T follicular helper cell (primary cell): Measurements from ENCODE around the gene CACNA2D4.

Experiments used
- DNase-seq: peaks from one replicate; pipeline ENCODE4 v3.0.0-alpha.2; 2020; ENCODE audit warnings: low read depth

CACNA2D4 gene

DNA sequence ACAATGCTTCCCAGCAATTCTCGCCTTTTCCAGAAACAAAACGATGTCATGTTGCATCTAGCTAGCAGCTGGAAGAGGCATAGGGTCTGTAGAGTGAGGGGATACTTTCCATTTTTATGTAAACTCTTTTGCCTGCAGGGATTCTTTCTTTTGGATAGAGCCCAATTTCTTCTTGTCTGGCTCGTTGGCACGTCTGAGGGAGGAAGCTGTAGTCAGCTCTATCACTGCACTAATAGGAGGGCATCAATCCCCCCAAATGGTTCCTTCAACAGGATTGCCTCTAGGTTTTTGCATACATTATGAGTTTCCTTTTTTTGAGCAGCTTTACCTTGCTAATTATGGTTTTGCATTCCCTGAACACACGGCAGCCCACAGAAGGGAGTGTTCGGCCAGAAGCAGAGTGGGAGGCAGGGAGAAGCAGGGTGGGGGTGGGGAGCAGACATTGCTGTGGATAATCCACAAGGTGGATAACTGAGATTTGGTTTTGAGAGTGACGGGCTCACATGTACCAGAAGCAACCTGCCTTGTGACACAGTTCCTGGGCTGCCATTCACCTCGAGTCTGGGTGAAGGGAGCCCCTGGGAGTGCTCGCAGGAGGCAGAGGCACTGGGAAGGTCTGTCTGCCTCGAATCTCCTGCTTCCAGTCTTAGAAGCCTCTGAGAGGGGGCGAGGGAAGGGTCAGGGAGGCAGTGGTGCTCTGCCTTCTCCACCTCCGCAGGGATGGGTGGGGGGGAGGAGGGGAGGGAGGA, 73.6 kb downstream of the CACNA2D4 start:
- no peak for DNase-seq

DNA sequence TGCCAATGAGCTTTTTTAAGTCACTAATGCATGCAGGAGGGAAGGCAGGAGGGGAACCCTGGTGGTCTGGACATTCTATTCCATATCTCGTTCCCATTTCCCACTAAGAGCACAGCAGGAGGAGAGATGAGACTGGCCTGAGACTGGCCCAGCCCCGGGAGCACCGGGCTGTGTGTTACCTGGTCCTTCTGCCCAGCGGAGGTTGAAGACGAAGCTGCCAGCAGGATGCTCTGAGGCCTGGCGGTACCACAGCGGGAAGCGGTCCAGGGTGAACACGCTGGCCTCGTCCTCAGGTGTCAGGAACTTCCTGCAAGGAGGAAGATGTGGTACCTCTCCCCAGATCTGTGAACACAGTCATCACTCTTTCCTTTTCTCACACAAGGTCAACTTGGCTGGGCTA, 74.2 kb downstream of the CACNA2D4 start:
- DNase-seq: no peak

DNA sequence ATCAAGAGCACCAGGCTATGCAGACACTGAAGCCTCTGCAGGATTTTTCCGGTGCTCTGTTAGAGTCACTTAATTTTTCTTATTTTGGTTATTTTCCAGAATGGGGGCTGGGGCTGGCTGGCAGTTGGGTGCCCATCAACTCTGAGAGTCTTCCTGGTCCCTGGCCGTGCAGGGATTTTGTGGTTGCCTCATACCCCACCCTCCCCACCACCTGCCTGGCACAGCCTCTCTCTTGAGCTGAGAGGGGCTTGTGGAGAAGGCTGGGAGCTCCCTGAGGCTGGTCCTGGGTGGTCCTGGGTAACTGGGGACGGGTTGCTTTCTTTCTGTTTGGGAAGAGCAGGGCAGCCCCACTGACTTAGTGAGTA, 74.8 kb downstream of the CACNA2D4 start:
- DNase-seq: no peak

DNA sequence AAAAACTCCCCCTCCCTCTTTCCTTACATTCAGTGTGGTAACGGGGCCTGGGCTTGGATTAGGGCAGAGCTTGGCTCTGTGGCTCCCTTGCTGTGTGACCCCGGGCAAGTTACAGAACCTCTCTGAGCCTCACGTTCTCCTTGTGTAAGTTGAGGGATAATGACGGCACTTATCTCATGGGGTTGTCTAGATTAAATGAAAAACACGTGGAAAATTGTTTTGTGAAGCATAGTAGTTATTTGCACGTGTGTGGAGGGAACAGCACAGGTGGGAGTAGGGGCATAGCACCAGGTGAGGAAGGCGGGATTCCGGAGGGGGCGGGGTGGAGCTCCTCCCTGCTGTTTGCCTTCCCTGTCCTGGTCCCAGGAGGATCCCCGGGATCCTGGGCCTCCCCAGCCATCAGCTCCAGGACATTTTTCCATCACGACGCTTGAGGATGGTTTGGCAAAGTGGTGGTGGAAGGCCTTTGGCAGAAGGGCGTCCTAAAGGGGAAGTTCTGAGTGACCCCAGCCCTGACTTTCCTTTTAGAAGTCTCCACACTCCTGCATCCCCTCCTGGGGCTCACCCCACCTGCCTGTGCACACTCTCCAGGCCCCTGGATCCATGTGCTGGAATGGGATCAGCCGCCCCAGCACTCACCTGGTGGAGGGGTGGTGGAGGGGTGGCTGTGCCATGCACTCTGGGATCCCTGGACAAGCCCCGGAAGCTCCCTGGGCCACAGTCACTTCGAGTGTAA, 75.4 kb downstream of the CACNA2D4 start:
- no peak for DNase-seq

DNA sequence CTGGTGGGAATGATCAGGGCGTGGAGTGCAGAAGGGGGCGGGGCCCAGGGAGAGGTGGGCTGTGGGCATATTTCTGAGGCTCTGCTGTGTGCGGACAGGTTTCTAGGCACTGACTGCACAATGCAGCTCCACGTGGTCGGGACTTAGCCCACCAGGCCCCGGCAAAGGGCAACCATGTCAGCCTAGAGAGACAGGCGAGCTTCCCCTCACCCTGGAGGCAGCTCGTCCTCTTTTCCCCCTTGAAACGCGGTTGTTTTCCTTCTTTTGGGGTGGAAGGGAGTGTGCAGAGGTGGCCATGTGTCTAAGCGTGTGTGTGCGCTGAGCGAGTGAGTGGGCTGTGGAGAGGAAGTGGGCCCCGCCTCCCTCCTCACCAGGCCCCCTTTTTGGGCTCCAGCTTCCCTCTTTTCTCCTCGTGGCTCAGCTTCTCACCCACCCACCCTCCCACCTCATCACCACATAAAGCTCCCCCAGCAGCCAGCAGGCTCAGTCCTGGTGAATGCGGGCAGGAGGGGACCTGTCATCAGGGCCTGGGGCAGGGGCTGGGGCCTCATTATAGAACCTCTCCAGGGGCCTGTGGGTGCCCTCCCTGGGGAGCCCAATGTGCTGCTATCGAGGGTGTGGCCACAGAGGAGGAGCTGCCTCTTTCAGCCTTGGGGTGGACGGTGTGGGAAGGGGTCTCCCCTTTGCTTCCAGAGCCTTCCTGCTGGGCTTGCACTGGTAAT, 76.1 kb downstream of the CACNA2D4 start:
- DNase-seq: no peak

DNA sequence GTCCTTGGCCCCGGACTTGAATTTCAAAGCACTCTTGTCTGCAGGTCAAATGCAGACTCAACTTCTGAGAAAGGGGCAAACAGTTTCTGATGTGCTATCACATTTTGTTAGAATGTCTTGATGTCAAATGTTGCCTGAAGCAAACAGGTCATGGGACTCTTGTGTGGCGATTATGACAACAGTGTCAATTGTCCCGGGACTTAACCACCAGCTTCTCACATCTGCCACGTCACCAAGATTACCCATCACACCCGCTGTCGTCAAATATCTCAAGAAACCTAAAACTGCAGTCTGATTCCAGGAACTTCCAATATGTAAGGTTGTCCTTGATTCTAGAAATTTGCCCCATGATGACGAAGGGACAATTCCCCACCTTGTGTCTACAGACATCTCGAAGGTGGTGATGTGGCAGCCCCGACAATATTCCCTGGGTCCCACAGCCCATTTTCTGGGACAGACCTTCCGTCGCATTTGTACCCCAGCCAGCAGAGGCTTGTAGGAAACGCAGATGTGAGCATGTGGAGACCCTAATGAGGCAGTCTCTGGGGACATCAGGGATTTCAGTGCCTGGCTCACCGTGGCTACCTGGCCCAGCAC, 76.8 kb downstream of the CACNA2D4 start:
- DNase-seq: no peak

DNA sequence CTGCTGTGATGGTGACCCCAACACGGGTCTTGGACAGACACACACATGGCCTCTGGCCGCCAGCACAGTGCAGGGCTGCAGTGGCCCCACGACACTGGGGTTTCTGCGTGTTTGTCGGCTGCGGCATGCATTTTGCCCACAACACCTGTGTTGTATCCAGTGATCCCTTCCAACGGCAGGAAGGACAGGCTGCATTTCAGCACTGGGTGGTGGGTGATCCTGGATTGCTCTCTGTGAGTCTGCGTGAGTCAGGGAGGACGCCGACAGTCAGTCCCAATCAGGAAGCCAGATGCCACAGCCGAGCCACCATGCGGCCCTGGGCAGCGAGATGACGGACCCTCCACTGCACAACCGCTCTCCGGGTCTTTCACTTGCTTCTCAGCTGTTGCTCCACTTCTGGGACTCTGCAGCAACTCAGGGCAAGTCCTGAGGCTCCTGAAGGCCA, 77.4 kb downstream of the CACNA2D4 start:
- no peak for DNase-seq

DNA sequence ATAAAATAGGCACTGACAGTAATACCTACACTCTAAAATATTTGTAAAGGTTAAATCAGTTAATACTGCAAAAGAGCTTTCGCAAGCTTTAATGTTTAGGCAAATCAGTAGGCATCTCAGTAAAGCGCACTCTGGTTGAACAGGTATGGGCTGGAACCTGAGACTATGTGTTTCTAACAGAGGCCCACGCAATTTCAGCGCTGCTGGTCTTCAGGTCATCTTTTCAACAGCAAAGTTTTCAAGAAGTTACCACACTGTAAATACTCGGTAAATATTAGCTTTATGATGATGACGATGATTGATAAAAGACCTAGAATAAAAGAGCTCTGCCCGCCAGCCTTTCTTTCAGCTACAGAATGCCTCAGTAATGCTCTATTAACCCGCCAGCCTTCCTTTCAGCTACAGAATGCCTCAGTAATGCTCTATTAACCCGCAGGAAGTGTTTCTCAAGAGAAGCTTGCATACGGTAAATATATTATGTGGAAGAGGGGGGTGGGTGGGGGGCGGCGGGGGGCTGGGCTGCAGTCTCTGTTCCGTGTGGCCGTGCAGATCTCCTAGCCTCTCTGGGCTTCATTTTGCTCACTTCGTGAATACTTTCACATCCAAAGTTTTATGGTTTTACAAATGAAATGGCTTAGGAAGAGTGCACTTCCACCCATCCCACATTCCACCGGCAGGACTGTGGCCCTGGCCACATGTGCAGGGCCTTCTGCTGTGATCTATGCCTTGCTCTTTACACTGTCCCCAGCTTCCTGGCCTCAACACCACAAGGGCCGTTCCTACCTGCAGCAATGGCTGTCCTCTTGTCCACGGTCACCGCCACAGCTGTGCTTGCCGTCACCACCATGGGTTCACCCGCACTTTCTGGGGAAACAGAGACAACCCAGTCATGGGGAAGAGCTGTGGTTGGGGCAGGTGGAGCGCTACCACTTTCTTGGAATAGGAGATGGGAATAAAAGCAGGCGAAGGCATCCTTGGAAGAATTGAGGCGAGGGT, 78.2 kb downstream of the CACNA2D4 start:
- DNase-seq: no peak

DNA sequence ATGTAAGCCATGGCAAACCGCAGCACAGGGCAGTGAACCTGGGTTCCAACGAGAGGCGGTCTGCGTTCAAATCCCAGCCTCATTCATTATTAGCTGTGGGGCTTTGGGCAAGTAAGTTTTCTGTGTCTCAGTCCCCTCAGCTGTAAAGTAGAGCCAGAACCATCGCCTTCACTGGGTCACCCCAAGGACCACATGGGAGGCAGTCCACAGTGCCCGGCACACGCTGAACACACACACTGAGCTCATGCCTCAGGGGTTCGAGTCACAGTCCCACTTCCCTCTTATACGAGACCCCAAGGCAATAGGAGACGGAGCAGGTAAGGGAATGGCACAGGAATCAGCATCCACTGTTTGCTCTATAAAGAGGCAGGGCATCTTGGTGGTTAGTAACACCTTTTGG, 79.0 kb downstream of the CACNA2D4 start:
- no peak for DNase-seq

DNA sequence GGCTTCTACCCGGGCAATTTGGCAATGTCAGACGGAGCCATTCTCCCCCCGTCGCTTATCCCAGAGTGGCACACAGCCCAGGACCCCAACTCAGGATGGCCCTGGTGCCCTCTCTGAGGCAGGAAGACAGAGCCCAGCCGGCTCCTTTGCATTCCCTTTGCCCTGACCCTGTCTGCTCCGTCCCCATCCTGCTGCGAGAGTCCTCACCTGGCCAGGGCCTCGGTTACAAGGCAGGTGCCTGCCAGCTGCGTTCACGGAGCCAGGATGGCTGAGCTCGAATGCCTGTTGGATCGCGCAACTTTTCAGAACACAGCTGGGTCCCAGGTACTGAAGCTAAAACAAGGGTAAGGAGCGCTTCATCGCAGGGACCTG, 79.5 kb downstream of the CACNA2D4 start:
- no peak for DNase-seq

DNA sequence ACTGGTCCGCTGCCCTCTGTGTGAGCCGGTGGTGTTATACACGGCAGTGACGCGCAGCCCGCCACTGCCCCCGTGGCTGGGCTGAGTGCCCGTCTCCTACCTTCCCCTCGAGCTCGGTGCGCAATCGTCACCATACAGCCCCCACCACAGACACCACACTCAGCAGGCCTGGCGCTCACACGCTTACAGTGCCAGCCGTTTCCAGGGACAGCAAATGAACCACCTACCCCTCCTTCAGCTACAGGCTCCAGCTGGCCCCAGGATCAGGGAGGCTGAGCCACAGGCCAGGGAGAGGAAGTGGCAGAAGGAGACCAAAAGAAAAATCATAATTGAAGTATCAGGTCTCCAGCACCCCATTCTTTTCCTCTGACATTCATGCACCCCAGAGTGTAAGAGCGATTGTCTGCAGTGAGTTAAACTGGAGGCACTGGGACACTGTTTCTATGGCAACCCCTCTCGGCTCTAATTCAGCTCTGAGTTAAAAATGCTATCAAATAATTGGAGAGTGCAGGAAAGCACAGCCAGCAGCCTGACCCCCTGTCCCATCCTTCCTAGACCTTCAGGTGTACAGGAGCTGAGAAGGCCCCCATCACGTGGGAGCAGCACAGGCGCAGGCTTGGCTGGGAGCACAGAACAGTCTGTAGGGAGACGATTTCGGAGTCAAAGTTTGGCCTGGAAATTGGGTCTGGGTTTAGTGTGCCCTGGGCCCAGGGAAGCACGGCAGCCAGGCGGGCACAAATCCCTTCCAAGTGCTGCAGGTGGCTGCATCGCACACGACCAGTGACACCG, 80.1 kb downstream of the CACNA2D4 start:
- no peak for DNase-seq

DNA sequence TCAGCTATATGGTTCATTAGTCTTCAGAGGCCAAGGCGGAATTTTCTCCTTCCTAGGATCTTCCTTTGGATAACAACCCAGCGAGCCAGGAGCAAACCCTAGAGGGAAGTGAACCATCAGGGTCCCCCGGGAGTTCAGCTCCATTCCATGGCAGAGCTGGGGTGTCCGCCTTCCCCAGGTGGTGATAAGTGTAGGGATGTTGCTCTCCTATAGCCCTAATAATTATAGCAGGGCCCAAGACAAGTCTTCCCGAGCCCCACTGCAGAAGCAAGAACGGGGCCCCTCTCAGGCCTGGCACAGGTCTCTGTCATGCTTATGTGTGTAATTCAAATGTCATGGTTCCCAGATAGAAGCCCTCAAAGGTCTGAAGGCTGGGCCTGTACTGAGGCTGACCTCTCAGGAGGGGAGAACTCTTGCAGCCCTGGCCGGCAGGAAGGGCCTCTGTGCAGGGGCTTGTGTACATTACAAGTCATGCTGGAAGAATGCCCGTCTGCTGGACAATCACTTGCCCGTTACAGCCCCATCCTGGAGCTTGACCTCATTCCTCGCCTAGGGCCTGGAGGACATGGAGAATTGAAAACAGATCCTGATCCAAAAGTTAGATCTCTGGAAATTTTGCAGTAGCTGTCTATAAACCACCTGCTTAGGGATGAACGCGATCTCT, 80.8 kb downstream of the CACNA2D4 start:
- DNase-seq: no peak

DNA sequence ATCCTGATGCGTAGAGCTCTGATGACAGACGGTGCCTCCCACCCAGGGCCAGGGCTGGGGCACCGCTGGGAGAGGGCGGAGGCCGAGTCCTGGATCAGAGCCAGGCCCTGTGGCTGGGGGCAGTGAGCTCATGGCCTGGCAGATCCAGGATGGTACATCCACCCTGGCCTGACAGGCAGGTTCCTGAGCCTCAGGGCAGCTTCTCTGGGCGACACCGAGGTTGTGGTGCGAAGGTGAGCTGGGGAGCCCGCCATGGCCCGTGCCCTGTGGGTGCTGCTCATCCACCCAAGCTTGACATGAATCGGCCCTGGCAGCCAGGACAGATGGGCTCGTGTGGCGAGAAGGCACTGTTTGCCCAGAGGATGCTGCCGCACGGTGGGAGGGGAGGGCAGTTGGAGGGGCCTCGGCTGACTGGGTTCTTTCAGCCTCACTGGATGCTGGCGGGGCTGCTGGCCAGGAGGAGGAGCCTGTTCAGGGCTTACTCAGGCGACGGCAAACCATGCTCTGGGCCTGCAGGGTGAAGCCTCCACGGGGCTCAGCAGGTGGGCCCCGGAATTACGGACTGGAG, 81.5 kb downstream of the CACNA2D4 start:
- DNase-seq: no peak

DNA sequence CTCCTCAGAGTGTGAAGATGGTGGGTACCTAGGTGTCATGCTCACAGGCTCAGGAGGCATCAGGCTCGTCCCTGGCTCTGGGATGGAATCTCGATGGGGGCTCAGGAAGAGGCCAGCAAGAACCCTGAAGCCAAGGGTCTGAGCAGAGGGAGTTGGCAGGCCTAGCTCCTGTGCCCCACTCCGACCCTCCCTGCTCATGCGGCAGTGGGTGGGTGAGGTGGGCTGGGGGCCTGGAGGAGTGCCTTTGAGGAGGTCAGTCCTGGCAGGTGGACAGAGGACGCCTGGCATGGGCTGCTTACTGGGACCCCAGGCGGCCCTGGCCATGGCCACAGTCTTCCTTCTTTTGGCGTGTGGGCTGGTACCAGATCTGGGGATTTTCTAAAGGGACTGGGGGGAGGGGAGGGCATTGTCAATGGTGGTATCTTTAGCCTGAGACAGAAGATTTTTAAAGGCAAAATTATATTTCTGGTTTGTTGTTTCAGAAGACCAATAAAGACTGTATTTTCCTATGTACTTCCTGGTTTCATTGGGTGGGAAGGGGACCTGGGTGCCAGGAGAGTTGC, 82.1 kb downstream of the CACNA2D4 start:
- no peak for DNase-seq

DNA sequence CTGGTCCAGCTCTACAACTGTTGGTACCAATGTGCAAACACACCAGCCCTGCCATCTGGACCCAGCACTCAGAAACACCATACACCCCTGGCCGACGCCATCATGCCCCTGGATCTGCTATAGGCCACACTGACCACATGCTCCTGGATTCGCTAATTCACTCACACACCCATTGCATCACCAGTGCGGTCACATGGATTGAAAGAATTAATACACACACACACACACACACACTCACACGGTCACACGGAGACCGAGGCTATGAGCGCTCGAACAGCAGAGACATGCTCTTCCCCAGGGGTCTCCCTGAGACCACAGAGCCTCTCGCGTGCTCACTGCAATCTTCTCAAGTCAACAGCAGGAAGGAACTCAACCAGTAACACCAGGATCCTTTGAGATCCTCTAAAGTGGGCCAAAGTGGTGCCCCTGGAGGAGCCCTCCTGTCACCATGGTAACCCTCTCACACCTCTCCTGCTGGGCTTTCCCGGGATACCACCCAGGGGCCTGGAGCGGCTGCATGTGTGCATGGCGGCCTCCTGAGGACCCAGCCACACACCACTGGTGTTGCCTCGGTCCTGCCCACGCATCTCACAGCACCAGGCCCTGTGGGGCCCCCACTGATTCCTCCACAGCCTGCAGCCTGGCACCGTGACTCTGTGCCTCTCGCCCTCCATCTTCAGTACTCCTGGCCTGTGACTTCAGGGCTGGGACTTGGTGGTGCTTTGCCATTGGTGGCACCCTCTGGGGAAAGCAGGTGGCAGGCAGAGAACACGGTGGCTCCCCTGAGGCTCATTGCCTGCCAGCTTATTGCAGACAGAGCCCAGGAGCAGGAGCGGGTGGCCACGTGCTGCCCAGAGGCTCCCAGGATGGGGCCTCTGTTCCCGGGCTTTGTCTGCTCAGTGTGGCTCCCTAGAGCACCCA, 83.0 kb downstream of the CACNA2D4 start:
- DNase-seq: no peak

DNA sequence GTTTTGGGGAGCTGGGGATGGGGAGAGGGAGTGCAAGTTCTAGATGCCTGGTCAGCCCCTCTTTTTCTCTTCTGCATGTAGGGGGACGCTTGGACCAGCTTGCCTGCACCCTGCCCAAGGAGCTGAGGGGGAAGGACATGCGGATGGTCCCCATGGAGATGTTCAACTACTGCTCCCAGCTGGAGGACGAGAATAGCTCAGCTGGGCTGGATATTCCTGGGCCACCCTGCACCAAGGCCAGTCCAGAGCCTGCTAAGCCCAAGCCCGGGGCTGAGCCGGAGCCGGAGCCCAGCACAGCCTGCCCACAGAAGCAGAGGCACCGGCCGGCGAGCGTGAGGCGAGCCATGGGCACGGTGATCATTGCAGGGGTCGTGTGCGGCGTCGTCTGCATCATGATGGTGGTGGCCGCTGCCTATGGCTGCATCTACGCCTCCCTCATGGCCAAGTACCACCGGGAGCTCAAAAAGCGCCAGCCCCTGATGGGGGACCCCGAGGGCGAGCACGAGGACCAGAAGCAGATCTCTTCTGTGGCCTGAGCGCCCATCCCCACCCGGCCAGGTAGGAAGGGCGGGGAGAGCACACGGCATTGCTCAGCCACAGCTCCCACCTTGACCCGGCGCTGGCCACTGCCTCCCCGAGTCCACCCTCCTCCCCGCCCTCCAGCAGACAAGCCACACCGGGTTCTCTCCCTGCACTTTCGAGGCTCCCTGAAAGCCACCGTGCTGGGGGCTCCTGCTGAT, 84.1 kb downstream of the CACNA2D4 start:
- no peak for DNase-seq

DNA sequence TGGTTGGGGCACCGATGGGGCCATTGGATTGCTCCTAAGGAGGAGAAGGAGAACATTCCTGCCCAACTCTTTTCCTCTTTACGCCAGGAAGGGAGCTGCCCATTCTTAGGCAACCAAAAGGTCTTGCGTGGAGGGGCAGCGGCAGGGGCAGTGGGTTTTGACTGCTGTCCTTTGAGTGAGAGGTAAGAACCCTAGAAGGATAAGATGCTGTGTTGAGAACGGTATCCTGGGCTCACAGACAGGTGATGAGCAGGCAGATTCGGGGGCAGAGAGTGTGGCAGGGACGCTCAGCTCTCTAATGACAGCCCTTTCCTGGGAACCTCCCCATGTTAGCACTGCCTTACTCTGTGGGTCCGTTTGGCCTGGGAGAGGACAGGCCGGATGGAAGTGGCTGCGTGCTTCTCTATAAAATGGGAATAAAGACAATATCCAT, 84.8 kb downstream of the CACNA2D4 start:
- no peak for DNase-seq
